ENCODE results near the gene LITAFD.
"Not testable (repeated sequence)": the region's sequence is repeated elsewhere in the genome, so short reads cannot be mapped to it uniquely, and the experiment has no call there.

Gene LITAFD

GRCh38 chr16:8872967-8873865 is 8.9 kb upstream of the LITAFD start:
- no peak for DNase-seq

- DNase-seq, result not testable (repeated sequence)
Measured at GRCh38 chr16:8873866-8874195, 8.3 kb upstream of the LITAFD start.

GRCh38 chr16:8874388-8874787 is 7.8 kb upstream of the LITAFD start:
- DNase-seq, result no peak

- not testable (repeated sequence) for DNase-seq
Measured at GRCh38 chr16:8875317-8875716, 6.8 kb upstream of the LITAFD start.

GRCh38 chr16:8877894-8878522 is 4.1 kb upstream of the LITAFD start:
- DNase-seq, result no peak

GRCh38 chr16:8878523-8878911 is 3.6 kb upstream of the LITAFD start:
- DNase-seq, result no peak

GRCh38 chr16:8880839-8881510 is 1.2 kb upstream of the LITAFD start:
- no peak for DNase-seq

GRCh38 chr16:8882725-8883377 is 700 bp downstream of the LITAFD start:
- DNase-seq, result no peak

- no peak for DNase-seq
Measured at GRCh38 chr16:8885674-8886592, 3.8 kb downstream of the LITAFD start.

- no peak for DNase-seq
Measured at GRCh38 chr16:8886593-8887430, 4.7 kb downstream of the LITAFD start.

- DNase-seq, result no peak
Measured at GRCh38 chr16:8887431-8887765, 5.2 kb downstream of the LITAFD start.

GRCh38 chr16:8887952-8888560 is 5.9 kb downstream of the LITAFD start:
- no peak for DNase-seq

- no peak for DNase-seq
Measured at GRCh38 chr16:8888951-8889892, 7.1 kb downstream of the LITAFD start.

- no peak for DNase-seq
Measured at GRCh38 chr16:8889893-8890548, 7.9 kb downstream of the LITAFD start.

GRCh38 chr16:8890549-8890921 is 8.4 kb downstream of the LITAFD start:
- DNase-seq, result no peak

GRCh38 chr16:8892101-8892575 is 10.0 kb downstream of the LITAFD start:
- DNase-seq, result no peak

- DNase-seq, result no peak
Measured at GRCh38 chr16:8893426-8893825, 11.3 kb downstream of the LITAFD start.

- DNase-seq, result no peak
Measured at GRCh38 chr16:8893976-8894690, 12.0 kb downstream of the LITAFD start.

Measured in NCI-H1694 (cell line).